GM19438 (cell line): Measurements from ENCODE around the gene SASH1.
"Not testable (repeated sequence)": the region's sequence is repeated elsewhere in the genome, so short reads cannot be mapped to it uniquely, and the experiment has no call there.

Source experiments
- ATAC-seq: cut with Tn5 transposase; IDR thresholded peaks from one replicate; pipeline ENCODE4 v1.9.1; 2021; ENCODE audit warnings: low read depth; ENCODE audit not compliant: unreplicated experiment

The SASH1 gene

DNA sequence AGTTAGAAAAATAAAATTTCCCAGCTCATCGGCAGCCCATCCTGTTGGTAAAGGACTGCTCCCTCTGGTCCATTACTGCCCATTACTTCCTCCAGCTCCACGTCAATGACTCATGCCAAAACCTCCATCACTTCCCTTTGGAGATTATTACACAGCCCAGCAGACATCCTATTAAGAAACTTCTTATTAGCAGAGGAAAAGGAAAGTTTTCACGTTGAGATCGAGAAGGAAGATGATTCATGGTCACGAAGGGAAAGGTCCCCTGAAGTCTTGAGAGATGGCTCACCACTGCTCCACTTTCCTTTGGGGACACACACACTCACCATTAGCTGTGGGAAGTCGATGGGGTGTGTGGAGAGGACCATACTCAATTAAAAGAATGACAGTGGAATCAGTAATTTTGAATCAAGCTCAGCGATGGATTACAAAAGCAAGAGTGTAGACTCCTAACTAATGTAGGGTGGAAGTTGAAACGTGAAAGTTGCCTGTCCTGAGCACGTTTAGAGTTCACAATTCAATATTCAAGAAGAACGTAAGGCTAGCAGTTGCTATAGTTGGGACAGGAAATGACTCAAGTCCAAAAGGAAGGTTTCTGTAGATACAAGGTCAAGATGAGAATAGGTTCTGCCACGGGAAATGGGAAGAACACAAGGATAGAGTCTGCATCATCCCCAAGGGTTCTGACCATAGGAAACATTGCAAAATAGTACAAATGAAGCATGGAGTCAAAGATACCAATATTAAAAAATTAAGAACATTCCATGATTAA is 21.6 kb downstream of the SASH1 start:
- ATAC-seq: no peak

DNA sequence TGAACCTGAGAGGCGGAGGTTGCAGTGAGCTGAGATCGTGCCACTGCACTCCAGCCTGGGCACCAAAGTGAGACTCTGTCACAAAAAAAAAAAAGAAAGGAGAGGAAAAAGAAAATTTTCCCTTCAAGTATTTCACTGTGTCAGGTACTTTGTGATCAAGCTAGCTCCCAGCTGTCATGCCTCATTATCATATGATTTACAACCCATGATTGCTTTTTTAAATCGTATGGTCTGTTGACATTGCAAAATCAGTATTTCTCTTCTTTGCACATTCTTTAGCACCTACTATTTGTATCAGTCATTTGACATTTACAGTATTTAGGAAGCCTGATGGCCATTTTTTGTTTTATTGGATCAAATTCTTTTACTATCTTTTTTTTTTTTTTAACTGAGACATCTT is 22.4 kb downstream of the SASH1 start:
- ATAC-seq: no peak

DNA sequence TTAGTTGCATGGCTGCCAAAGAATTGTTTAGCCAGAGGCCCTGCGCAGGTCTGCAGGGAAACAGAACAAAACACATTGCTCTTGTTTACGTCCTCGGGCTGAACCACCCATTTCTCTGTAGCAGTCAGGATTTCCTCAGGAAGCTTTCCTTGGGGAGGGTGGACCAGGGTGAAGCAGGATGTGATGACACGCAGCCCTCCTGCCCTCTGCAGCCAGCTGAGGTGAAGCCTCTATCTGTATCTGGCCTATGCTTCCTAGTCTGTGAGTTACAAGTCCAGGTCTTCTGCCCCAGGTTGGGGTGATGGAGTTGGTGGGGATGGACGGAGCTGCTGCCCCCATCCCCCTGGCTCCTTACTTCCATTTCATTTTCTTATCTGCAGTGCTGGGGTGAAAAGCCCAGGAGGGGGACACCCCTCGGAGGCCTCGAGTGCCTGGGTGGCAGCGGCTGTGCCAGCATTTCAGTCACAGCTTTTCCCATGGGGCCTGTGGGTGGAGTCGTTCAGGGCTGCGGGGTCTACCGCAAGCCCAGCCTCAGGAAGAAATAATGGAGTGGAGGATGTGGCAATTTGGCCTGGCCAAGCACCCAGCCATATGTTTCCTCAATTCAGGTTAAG is 24.9 kb downstream of the SASH1 start:
- ATAC-seq: peak; percentile 71

DNA sequence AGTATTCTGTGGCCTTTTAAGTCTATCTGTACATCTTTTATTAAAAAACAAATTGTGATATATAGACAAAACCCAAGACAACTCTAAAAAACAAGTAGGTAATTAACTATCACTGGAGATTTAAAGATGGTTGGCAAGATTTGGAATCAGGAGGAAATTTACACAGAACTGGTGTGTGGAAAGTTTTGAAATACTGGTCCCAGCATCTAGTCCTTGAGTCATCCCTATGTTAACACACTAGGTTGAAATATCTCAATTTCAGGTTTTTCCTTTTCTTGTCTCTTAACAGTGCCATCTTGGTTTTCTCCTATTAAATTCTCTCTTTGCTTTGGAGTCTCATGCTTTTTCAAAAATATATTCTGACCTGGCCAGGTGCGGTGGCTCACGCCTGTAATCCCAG is 27.5 kb downstream of the SASH1 start:
- no peak for ATAC-seq

DNA sequence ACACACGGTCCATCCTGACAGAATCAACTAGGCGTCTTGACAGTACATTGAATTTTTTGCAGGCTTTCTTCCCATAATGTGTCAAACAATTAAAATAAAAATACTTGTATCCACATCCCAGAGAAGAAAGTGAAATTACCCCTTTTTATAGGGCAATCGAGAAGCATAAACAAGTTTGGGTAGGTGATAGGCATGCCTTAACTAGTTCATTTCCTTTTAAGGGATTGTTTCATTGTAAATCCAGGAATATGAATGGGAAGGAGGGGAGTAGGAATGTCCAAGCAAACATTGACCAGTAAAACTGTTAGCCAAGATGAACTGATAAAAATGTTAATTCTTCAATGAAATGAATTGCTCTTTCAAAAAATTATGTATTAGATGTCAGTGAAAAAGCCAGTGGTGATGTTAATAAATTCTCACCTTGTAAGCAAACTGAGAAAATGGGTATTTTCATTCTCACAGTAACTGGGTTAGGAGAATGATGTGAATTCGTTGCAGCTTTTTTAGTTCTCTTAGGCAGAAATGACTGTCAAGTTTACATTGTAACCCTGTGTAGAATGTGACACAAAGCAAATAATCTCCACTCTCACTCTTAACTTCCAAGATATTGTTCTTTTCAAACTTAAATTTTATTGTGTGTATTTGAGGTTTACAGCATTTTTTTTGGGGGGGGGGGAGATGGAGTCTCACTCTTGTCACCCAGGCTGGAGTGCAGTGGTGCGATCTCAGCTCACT is 31.6 kb downstream of the SASH1 start:
- ATAC-seq: no peak

DNA sequence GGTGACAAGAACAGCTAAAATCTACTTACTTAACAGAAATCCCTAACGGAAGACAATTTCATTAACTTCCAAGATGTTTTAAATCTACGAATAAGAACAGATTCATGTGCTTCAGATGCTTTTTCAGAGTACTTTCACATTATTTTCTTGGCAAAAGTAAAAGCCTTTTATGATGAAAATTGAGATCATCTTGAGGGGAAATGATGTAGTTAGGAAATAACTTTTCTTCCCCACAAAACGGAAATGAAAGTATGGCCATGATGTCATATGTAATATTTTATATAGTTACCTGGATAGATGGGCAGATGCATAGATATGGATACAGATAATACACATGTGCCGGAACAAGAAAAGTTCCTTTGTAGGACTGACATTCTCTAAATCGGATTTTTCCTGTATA is 32.8 kb downstream of the SASH1 start:
- no peak for ATAC-seq

DNA sequence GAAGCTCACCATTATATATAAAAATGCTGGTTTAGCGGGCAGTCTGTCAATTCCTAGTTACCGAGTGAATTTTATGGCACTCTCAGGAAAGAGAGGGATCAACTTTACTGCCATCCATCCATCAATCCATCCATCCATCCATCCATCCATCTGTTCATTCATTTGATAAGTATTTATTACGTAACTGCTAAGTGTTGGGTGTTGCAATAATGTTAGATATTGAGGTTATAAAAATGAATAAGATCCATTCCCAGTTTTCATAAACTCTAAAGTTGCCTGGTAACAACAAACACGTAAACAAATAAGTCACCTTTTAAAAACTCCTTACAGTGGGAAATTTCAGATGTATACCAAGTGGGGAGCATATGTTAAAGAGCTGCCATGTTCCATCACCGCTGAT is 36.8 kb downstream of the SASH1 start:
- no peak for ATAC-seq

DNA sequence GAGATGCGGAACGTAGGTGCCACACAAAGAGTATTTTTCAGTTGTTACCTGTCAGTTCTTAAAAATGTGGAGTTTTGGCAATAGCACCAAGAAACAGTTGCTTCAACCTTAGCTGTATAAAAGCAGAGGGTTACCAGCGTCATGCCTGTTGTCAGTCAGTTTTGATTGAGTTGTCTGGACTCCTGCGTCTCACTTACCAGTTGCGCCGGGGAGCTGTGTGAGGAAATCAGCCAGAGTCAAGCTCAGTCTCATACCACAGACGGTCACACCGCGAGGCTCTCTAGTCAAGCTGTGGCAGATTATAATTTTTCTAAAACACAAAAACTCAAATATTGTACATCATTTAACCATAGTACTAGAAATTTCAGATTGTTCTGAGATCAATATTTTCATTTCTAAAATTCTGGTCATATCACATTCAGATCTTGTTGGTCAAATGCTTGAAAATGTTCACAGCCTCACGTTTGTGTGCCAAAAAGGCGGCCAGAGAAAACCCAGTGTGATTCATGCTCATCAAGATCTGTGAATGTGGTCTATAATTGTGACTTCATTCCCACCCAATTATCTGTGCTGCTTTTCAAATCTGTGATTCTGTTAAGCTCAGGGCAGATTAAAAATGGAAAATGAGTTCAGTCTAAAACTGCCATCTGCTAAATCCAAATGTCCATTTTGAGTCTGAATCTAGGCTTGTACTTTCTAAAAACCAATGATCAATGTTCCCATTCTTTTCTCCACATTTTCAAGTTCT is 37.5 kb downstream of the SASH1 start:
- ATAC-seq: no peak

DNA sequence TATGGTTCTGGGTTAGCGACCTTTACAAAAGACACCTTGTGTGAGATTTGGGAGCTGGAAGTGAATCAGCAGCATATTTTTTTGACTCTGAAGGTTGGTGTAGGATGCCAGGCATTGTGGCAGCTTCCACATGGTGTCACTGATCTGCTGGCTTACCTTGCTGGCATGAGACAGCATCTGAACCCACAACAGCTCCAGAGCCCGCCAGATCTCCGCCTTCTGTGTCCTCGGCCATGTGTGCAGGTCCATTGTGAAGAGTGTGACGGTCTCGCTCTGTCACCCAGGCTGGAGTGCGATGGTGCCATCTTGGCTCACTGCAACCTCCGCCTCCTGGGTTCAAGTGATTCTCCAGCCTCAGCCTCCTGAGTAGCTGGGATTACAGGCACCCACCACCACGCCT is 39.4 kb downstream of the SASH1 start:
- ATAC-seq: not testable (repeated sequence)

DNA sequence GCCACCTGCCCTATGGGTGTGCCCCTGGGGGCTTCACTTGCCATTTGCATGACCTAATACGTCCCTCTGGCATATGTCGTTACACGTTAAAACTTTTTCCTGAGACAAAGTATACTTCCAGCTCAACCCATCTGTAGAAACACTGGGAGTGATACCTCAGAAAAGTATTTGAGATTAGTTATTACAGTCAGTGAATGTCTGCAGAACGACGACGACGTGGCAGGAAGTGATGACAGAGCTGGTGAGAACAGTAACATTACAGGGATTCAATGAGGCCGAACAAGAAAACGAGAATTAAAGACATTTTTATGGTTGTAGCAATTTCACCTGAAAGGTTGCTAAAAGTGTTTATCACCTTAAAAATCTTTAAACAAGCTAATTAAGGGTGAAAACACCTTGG is 40.2 kb downstream of the SASH1 start:
- no peak for ATAC-seq

DNA sequence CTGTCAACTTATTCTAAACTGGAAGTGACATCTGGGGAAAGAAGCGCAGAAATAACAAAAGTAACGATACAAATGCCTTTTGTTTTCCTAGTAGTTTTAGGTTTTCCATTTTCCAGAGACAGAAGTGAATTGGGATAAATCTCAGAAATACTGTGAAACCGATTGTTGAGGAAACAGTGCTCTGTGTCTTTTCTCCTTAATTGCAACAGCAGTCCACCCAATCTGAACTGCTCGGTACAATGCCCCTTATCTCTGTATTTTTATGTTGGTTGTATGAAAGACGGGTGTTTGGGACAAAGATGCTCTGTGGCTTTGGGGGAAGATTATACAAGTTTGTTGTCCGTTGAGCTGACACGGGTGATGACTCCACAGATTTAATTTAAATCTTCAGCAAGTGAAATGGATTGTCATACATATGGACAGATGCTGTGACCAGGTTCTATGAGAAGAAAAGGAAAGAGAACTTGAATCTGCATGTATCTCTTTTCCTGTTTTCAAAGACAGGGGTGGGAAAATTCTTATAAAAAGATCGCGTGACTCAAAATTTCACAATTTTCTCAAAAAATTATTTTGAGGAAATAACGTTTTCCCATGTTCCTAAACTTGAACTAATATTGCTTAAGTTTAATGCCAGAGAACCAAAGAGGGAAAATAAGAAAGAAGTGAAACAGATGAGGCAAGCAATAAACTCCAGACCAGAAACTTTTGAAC is 41.2 kb downstream of the SASH1 start:
- ATAC-seq: no peak

DNA sequence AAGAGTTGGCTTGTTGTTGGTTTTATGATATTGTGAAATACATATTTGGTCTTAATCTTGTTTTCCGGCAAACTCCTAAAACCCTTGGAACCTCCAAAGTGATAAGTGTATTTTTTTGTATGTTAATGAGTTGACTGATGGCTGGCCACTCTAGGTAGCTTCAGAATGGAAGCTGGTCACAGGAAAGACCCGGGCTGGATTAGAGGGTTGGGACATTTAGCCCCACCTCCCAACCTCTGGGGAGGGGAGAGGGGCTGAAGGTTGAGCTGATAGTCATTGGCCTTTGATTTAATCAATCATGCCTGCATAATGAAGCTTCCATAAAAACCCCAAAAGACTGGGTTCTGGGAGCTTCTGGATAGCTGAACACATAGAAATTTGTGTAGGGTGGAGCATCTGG is 42.7 kb downstream of the SASH1 start:
- ATAC-seq: no peak

DNA sequence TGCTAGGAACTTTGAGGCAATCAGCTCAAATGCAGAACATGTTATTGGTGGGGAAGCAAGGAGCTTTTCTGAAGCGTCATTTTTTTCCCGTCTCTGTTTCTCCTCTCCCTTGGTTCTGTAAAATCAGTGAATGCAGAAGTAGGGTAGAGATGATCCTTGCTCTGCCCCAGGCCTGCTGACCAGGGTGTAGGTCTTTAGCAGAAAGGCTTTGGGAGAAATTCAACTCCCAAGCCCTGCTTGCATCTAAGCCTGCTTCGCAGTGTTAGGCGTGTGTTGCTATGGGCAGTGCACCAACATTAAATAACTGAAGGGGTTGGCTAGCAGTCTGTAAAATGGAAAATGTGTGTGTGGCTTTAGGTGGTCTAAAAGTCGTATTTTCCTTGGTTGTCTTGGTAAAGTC is 45.9 kb downstream of the SASH1 start:
- ATAC-seq: no peak

DNA sequence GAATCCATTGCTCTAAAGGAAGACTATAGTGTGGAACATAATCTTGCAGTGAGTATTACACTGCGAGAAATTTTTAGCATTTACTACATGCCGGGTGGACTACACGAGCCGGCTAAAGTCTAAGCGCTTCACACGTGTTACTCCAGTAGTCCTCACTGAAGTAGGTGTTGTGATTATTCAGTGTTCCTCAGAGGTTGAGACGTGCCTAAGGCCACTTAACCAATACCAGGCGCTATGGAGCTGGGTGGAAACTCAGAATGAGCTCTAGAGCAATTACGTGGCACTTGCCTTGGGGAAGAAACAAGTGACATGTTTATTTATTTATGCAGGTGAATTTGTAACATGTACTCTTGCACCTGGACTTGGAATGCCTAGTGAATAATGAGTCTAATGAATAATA is 46.4 kb downstream of the SASH1 start:
- ATAC-seq: no peak

DNA sequence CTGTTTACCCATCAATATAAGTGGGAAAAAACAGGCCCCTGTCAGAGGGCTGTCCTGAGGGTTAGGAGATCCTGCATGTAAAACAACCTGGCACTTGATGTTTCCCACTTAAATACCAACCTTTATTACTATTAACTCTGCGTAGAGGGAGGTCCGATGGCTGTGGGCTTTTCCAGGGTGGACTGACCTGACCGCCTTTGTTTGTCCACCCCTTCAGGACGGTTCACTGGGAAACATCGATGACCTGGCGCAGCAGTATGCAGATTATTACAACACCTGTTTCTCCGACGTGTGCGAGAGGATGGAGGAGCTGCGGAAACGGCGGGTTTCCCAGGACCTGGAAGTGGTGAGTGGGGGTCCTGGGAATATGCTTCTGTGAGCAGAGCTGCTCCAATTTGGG is 47.3 kb downstream of the SASH1 start:
- no peak for ATAC-seq

DNA sequence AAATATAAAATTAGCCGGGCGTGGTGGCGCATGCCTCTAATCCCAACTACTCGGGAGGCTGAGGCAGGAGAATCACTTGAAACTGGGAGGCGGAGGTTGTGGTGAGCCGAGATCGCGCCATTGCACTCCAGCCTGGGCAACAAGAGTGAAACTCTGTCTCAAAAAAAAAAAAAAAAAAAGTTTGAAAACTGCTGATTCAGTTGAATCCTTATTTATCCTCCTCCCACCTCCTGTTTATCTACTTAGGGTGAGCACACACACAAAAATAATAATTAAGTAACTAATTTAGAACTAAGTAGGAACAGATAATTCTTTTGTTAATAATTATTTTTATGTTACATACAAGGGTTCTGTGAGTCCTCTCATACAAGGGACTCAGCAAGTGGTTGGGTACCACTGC is 49.5 kb downstream of the SASH1 start:
- ATAC-seq: not testable (repeated sequence)

DNA sequence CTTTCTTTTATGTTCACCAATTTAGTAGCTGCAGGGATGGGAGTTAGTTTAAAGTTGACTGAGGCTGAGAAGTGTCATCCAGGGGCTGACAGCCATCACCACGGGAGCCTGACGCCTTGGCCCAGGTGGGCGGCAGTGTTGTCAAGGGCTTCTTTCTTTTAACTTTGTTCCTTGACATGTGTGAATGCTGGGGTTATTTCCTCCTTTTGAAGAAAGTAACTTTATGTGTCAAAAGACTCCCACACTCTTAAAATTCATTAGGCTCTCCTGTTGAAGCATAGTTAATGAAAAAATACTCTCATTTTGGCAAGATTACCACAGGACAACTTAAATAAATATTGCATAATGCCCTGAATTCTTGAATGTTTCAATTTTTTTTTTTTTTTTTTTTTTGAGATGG is 50.0 kb downstream of the SASH1 start:
- ATAC-seq: no peak

DNA sequence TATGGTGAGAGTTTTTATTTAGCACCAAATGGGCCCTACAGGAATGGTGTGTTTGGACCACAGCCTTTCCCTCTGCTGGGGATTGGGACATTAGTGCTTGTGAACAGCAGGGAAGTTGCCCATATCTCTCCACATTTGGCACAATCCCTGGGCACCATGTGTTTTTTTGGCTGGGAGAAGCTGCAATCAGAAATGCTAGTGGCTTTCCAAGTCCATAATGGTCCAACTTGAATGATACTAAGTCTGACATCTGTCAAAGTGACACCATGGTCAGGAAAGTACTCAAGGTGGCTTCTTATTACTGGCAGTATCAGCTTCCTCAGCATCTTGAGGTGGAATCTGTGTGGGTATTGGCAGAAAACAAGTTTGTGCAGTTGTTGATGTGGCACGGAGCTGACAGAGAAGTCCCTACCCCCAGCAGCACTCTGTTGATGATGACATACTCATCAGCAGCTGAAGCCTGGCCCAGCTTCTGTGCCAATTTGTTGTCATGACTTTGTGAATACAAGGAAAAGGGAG is 53.0 kb downstream of the SASH1 start:
- ATAC-seq: no peak

DNA sequence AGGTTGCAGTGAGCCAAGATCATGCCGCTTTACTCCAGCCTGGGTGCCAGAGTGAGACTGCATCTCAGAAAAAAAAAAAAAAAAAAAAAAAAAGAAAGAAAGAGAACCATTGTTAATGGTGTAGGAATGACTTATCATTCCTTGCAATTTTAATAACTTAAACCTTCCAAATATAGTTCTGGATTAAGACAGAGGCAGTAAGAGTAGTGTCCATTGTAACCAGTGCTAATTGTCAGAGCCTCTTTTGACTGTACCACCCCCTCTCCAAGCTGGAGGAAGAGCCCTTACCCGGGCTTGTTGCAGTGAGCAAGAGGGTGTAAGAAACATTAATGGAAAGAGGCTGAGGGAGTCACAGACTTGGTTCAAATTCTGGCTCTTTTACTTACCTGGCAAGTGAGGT is 53.8 kb downstream of the SASH1 start:
- ATAC-seq: no peak

DNA sequence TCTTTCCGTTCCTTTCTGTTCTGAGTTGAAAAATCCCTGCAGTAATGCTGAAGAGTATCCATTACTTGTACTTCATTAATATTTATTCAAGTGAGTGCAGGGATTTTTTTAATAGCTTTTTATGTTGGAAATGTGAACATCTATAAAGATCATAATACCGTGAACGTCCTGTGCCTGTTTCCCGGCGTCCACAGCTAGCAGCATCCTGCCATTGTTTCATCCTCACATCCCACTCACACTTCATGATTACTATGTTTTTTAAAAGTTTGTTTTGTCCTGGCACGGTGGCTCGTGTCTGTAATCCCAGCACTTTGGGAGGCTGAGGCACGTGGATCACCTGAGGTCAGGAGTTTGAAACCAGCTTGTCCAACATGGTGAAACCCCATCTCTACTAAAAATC is 54.3 kb downstream of the SASH1 start:
- ATAC-seq: no peak
